ENCODE data around the gene TNS2. TPM values are rescaled to one million over a fixed set of nuclear protein-coding genes. Genes with fewer than 3 reads are reported as not detected.

The TNS2 gene
- total RNA-seq (2014; rRNA removed; shearing (Covaris generic); ENCODE audit: low replicate concordance), result 0.48 TPM in 1 of 2 replicates, not detected in the other

- no peak within 1 kb of the TSS for H3K4me2 ChIP-seq (ENCODE audit: low read depth, low read length, poor library complexity, severe bottlenecking)
- no peak for DNase-seq
- no peaks in the 10 kb centered on the region for H3K79me2 ChIP-seq (ENCODE audit: low read length)
- no peaks in the 10 kb centered on the region for H3K9me2 ChIP-seq (replicated peaks; ENCODE audit: insufficient read depth, low read length)
- peaks cover 30% of the 10 kb centered on the region for H3K4me1 ChIP-seq (ENCODE audit: low read length)
- no peaks in the 10 kb centered on the region for H3K9me3 ChIP-seq (ENCODE audit: low read length)
- H3K27ac ChIP-seq (ENCODE audit: low read length), result no peak within 1 kb of the TSS
- H3K27me3 ChIP-seq (ENCODE audit: low read length), result no peaks in the 10 kb centered on the region
- H3K4me3 ChIP-seq (ENCODE audit: low read length), result no peak within 1 kb of the TSS
- H3K36me3 ChIP-seq (ENCODE audit: insufficient read depth, low read length), result no peaks in the 10 kb centered on the region
- no peak within 1 kb of the TSS for H2AFZ ChIP-seq (ENCODE audit: low read length)
- no peak within 1 kb of the TSS for H3K9ac ChIP-seq (ENCODE audit: low read length)
- peaks cover 9% of the 10 kb centered on the region; the same call in 1 of the 2 replicates for H4K20me1 ChIP-seq (ENCODE audit: insufficient read depth, low read depth, low read length)
Measured at GRCh38 chr12:53049571-53050318, at the start of gene TNS2. TSS of gene TNS2 (plus strand) at chr12:53050065. CDS start at chr12:53050186, 121 bp downstream.

GRCh38 chr12:53004178-53004577 is 45.7 kb upstream of the TNS2 start:
- Histone ChIP-seq H3K27me3 (ENCODE audit: low read length) (no peaks in the 10 kb centered on the region), H3K27ac (ENCODE audit: low read length) (no peak overlapping the region), H3K9me2 (replicated peaks; ENCODE audit: insufficient read depth, low read length) (no peaks in the 10 kb centered on the region), H3K9me3 (ENCODE audit: low read length) (no peaks in the 10 kb centered on the region), H3K4me3 (ENCODE audit: low read length) (no peak overlapping the region), H3K79me2 (ENCODE audit: low read length) (peaks cover 29% of the 10 kb centered on the region), H3K9ac (ENCODE audit: low read length) (no peak overlapping the region), H3K4me1 (ENCODE audit: low read length) (peaks cover 29% of the 10 kb centered on the region), H4K20me1 (ENCODE audit: insufficient read depth, low read depth, low read length) (peaks cover 18% of the 10 kb centered on the region), H3K36me3 (ENCODE audit: insufficient read depth, low read length) (peaks cover 16% of the 10 kb centered on the region; the same call in 1 of the 2 replicates), H2AFZ (ENCODE audit: low read length) (no peak overlapping the region), H3K4me2 (ENCODE audit: low read depth, low read length, poor library complexity, severe bottlenecking) (no peak overlapping the region)
- DNase-seq, result peak; percentile 36

GRCh38 chr12:53004582-53004981 is 45.3 kb upstream of the TNS2 start:
- peak overlapping the region; percentile 82; the same call in 1 of the 2 replicates for H3K4me3 ChIP-seq (ENCODE audit: low read length)
- peaks cover 33% of the 10 kb centered on the region for H3K79me2 ChIP-seq (ENCODE audit: low read length)
- H4K20me1 ChIP-seq (ENCODE audit: insufficient read depth, low read depth, low read length), result peaks cover 22% of the 10 kb centered on the region
- H3K4me2 ChIP-seq (ENCODE audit: low read depth, low read length, poor library complexity, severe bottlenecking), result peak overlapping the region; percentile 84
- no peaks in the 10 kb centered on the region for H3K9me3 ChIP-seq (ENCODE audit: low read length)
- DNase-seq, result peak; percentile 36
- H3K9ac ChIP-seq (ENCODE audit: low read length), result peak overlapping the region; percentile 84; the same call in 1 of the 2 replicates
- no peaks in the 10 kb centered on the region for H3K9me2 ChIP-seq (replicated peaks; ENCODE audit: insufficient read depth, low read length)
- H3K27ac ChIP-seq (ENCODE audit: low read length), result no peak overlapping the region
- no peak overlapping the region for H2AFZ ChIP-seq (ENCODE audit: low read length)
- no peaks in the 10 kb centered on the region for H3K27me3 ChIP-seq (ENCODE audit: low read length)
- peaks cover 19% of the 10 kb centered on the region; the same call in 1 of the 2 replicates for H3K36me3 ChIP-seq (ENCODE audit: insufficient read depth, low read length)
- H3K4me1 ChIP-seq (ENCODE audit: low read length), result peaks cover 33% of the 10 kb centered on the region

- H3K79me2 ChIP-seq (ENCODE audit: low read length), result peaks cover 41% of the 10 kb centered on the region
Measured at GRCh38 chr12:53005215-53005985, 44.5 kb upstream of the TNS2 start.

GRCh38 chr12:53005986-53006809 is 43.7 kb upstream of the TNS2 start, which contains the start of gene EIF4B:
TSS of gene EIF4B (plus strand) at chr12:53006456. CDS start at chr12:53006484, 28 bp downstream.
- Histone ChIP-seq H3K36me3 (ENCODE audit: insufficient read depth, low read length) (peaks cover 33% of the 10 kb centered on the region; the same call in 1 of the 2 replicates), H3K79me2 (ENCODE audit: low read length) (peaks cover 49% of the 10 kb centered on the region), H3K9me3 (ENCODE audit: low read length) (no peaks in the 10 kb centered on the region), H3K4me3 (ENCODE audit: low read length) (peak within 1 kb of the TSS; percentile 94), H2AFZ (ENCODE audit: low read length) (no peak within 1 kb of the TSS; the same call in 1 of the 2 replicates), H3K9ac (ENCODE audit: low read length) (peak within 1 kb of the TSS; percentile 97), H3K27me3 (ENCODE audit: low read length) (no peaks in the 10 kb centered on the region), H3K27ac (ENCODE audit: low read length) (peak within 1 kb of the TSS; percentile 87), H3K9me2 (replicated peaks; ENCODE audit: insufficient read depth, low read length) (no peaks in the 10 kb centered on the region), H4K20me1 (ENCODE audit: insufficient read depth, low read depth, low read length) (peaks cover 39% of the 10 kb centered on the region), H3K4me2 (ENCODE audit: low read depth, low read length, poor library complexity, severe bottlenecking) (peak within 1 kb of the TSS; percentile 93), H3K4me1 (ENCODE audit: low read length) (peaks cover 37% of the 10 kb centered on the region)
- DNase-seq, result peak; percentile 100

More at GRCh38 chr12:53005215-53005985, 44.5 kb upstream of the TNS2 start:
- H3K27me3 ChIP-seq (ENCODE audit: low read length), result no peaks in the 10 kb centered on the region
- peak overlapping the region; percentile 84 for H3K4me2 ChIP-seq (ENCODE audit: low read depth, low read length, poor library complexity, severe bottlenecking)
- H4K20me1 ChIP-seq (ENCODE audit: insufficient read depth, low read depth, low read length), result peaks cover 31% of the 10 kb centered on the region
- H3K9me2 ChIP-seq (replicated peaks; ENCODE audit: insufficient read depth, low read length), result no peaks in the 10 kb centered on the region
- peaks cover 27% of the 10 kb centered on the region; the same call in 1 of the 2 replicates for H3K36me3 ChIP-seq (ENCODE audit: insufficient read depth, low read length)
- H3K4me1 ChIP-seq (ENCODE audit: low read length), result peaks cover 37% of the 10 kb centered on the region
- H3K4me3 ChIP-seq (ENCODE audit: low read length), result peak overlapping the region; percentile 82
- H3K9ac ChIP-seq (ENCODE audit: low read length), result peak overlapping the region; percentile 84
- H2AFZ ChIP-seq (ENCODE audit: low read length), result no peak overlapping the region; the same call in 1 of the 2 replicates
- H3K27ac ChIP-seq (ENCODE audit: low read length), result peak overlapping the region; percentile 40; the same call in 1 of the 2 replicates
- H3K9me3 ChIP-seq (ENCODE audit: low read length), result no peaks in the 10 kb centered on the region
- DNase-seq, result peak; percentile 40

GRCh38 chr12:53006810-53007309 is 43.0 kb upstream of the TNS2 start:
- Histone ChIP-seq H3K27ac (ENCODE audit: low read length) (peak overlapping the region; percentile 87), H3K4me2 (ENCODE audit: low read depth, low read length, poor library complexity, severe bottlenecking) (peak overlapping the region; percentile 93), H3K4me3 (ENCODE audit: low read length) (peak overlapping the region; percentile 94), H3K4me1 (ENCODE audit: low read length) (peaks cover 37% of the 10 kb centered on the region), H3K9ac (ENCODE audit: low read length) (peak overlapping the region; percentile 97), H3K27me3 (ENCODE audit: low read length) (no peaks in the 10 kb centered on the region), H3K79me2 (ENCODE audit: low read length) (peaks cover 56% of the 10 kb centered on the region), H4K20me1 (ENCODE audit: insufficient read depth, low read depth, low read length) (peaks cover 45% of the 10 kb centered on the region), H3K36me3 (ENCODE audit: insufficient read depth, low read length) (peaks cover 39% of the 10 kb centered on the region; the same call in 1 of the 2 replicates), H3K9me2 (replicated peaks; ENCODE audit: insufficient read depth, low read length) (no peaks in the 10 kb centered on the region), H2AFZ (ENCODE audit: low read length) (no peak overlapping the region; the same call in 1 of the 2 replicates), H3K9me3 (ENCODE audit: low read length) (no peaks in the 10 kb centered on the region)
- peak; percentile 96 for DNase-seq

GRCh38 chr12:53007343-53007742 is 42.5 kb upstream of the TNS2 start:
- Histone ChIP-seq H3K36me3 (ENCODE audit: insufficient read depth, low read length) (peaks cover 39% of the 10 kb centered on the region; the same call in 1 of the 2 replicates), H2AFZ (ENCODE audit: low read length) (no peak overlapping the region), H4K20me1 (ENCODE audit: insufficient read depth, low read depth, low read length) (peaks cover 49% of the 10 kb centered on the region), H3K9me2 (replicated peaks; ENCODE audit: insufficient read depth, low read length) (no peaks in the 10 kb centered on the region), H3K27me3 (ENCODE audit: low read length) (no peaks in the 10 kb centered on the region), H3K4me2 (ENCODE audit: low read depth, low read length, poor library complexity, severe bottlenecking) (peak overlapping the region; percentile 93), H3K79me2 (ENCODE audit: low read length) (peaks cover 61% of the 10 kb centered on the region), H3K27ac (ENCODE audit: low read length) (peak overlapping the region; percentile 87; the same call in 1 of the 2 replicates), H3K9me3 (ENCODE audit: low read length) (no peaks in the 10 kb centered on the region), H3K4me1 (ENCODE audit: low read length) (peaks cover 37% of the 10 kb centered on the region), H3K9ac (ENCODE audit: low read length) (peak overlapping the region; percentile 97), H3K4me3 (ENCODE audit: low read length) (peak overlapping the region; percentile 94)
- DNase-seq, result no peak

Measured in Karpas-422 (cell line).